Activated effector memory CD4-positive, alpha-beta T cell treated with anti-CD3 and anti-CD28 coated beads, Interleukin-2, amount 50 U/mL, for 16 hours (primary cell): ENCODE data around the gene DUSP9.
"Not testable (repeated sequence)": the region's sequence is repeated elsewhere in the genome, so short reads cannot be mapped to it uniquely, and the experiment has no call there.

Experiments
- DNase-seq: peaks from one replicate; pipeline ENCODE4 v3.0.0-alpha.2; 2020

The DUSP9 gene

GRCh38 chrX:153646620-153647373, at the start of gene DUSP9:
DUSP9 (plus strand) TSS chrX:153647203; CDS start chrX:153647954, 751 bp downstream.
- peak; percentile 62 for DNase-seq

- DNase-seq: peak; percentile 74
Observed at GRCh38 chrX:153598541-153599191, 48.3 kb upstream of the DUSP9 start, which contains the start of gene CCNQ. CCNQ (minus strand) TSS chrX:153599139; CDS start chrX:153599073, 66 bp downstream.

- peak; percentile 95 for DNase-seq
Observed at GRCh38 chrX:153599192-153600031, 47.6 kb upstream of the DUSP9 start.

GRCh38 chrX:153600032-153600373, 47.0 kb upstream of the DUSP9 start:
- DNase-seq: peak; percentile 64

GRCh38 chrX:153600921-153601320, 46.1 kb upstream of the DUSP9 start:
- no peak for DNase-seq

GRCh38 chrX:153601511-153602110, 45.4 kb upstream of the DUSP9 start:
- DNase-seq: no peak

- no peak for DNase-seq
Observed at GRCh38 chrX:153602601-153603000, 44.4 kb upstream of the DUSP9 start.

- no peak for DNase-seq
Observed at GRCh38 chrX:153603131-153603656, 43.8 kb upstream of the DUSP9 start.

- not testable (repeated sequence) for DNase-seq
Observed at GRCh38 chrX:153604666-153605380, 42.2 kb upstream of the DUSP9 start.

GRCh38 chrX:153606503-153606902, 40.5 kb upstream of the DUSP9 start:
- DNase-seq: no peak

GRCh38 chrX:153608376-153608775, 38.6 kb upstream of the DUSP9 start:
- no peak for DNase-seq

- no peak for DNase-seq
Observed at GRCh38 chrX:153608806-153609205, 38.2 kb upstream of the DUSP9 start.

GRCh38 chrX:153609917-153610835, 36.8 kb upstream of the DUSP9 start:
- DNase-seq: peak; percentile 91

GRCh38 chrX:153610836-153611213, 36.2 kb upstream of the DUSP9 start:
- no peak for DNase-seq

GRCh38 chrX:153611298-153612095, 35.5 kb upstream of the DUSP9 start:
- no peak for DNase-seq

- DNase-seq: no peak
Observed at GRCh38 chrX:153612413-153612812, 34.6 kb upstream of the DUSP9 start.

GRCh38 chrX:153614818-153615217, 32.2 kb upstream of the DUSP9 start:
- no peak for DNase-seq

GRCh38 chrX:153620576-153620975, 26.4 kb upstream of the DUSP9 start:
- DNase-seq: peak; percentile 4

GRCh38 chrX:153621949-153622598, 24.9 kb upstream of the DUSP9 start:
- DNase-seq: peak; percentile 28
